Caco-2 (cell line): ENCODE results near the gene NCAPH2. TPM values are rescaled to one million over a fixed set of nuclear protein-coding genes. Genes with fewer than 3 reads are reported as not detected.

Source experiments
- BruUV-seq: library from RNA; stranded (reverse); fragments of 400-500 nt; replicated peaks from 2 replicates; lab custom pipeline; 2021; lab: Mats Ljungman, UMichigan
- CTCF ChIA-PET: fragments of 300-600 bp; sonication (Branson Sonifier 250); formaldehyde crosslinking; loops from one replicate; lab custom pipeline; 2022; ENCODE audit warnings: antibody characterized with exemption; lab: Charles Lee
- POLR2A ChIA-PET: fragments of 300-600 bp; sonication (Branson Sonifier 250); formaldehyde crosslinking; loops from one replicate; lab custom pipeline; 2022; ENCODE audit warnings: antibody characterized with exemption; lab: Charles Lee
- DNase-seq, 2 experiments: peaks; one replicate each; pipeline versions ENCODE4 v3.0.0 to v3.0.0-alpha.2; 2020 to 2022
- H3K27me3 ChIP-seq: replicated peaks from 2 replicates; pipeline ENCODE4 v1.6.0; 2011; ENCODE audit warnings: low read length; ENCODE audit not compliant: control insufficient read depth, insufficient read depth
- H3K36me3 ChIP-seq: 2 replicates; pipeline ENCODE4 v1.5.1; 2011; ENCODE audit warnings: low read length; ENCODE audit not compliant: control insufficient read depth, insufficient read depth
- H3K4me1 ChIP-seq: fragments of 250-450 bp; sonication (Bioruptor Pico); 2 replicates; pipeline ENCODE4 v1.5.1; 2020; ENCODE audit warnings: mild to moderate bottlenecking
- H3K4me3 ChIP-seq: 2 replicates; pipeline ENCODE4 v1.5.1; 2011; ENCODE audit warnings: low read depth, mild to moderate bottlenecking, control low read depth, low read length
- H3K9me3 ChIP-seq: fragments of 250-450 bp; sonication (Bioruptor Pico); 2 replicates; pipeline ENCODE4 v1.5.1; 2020; ENCODE audit warnings: mild to moderate bottlenecking, moderate library complexity
- H3K27ac Mint-ChIP-seq: one replicate; pipeline ENCODE4 v1.8.0; 2022; ENCODE audit warnings: mixed read lengths; ENCODE audit not compliant: unreplicated experiment
- H3K27me3 Mint-ChIP-seq: one replicate; pipeline ENCODE4 v1.8.0; 2022; ENCODE audit warnings: mixed read lengths; ENCODE audit not compliant: insufficient read depth, unreplicated experiment
- H3K36me3 Mint-ChIP-seq: one replicate; pipeline ENCODE4 v1.8.0; 2022; ENCODE audit warnings: mild to moderate bottlenecking, mixed read lengths; ENCODE audit not compliant: insufficient read depth, unreplicated experiment
- H3K4me1 Mint-ChIP-seq: one replicate; pipeline ENCODE4 v1.8.0; 2022; ENCODE audit warnings: low read depth, mixed read lengths; ENCODE audit not compliant: unreplicated experiment
- H3K4me3 Mint-ChIP-seq: one replicate; pipeline ENCODE4 v1.8.0; 2022; ENCODE audit warnings: mild to moderate bottlenecking, moderate library complexity, mixed read lengths; ENCODE audit not compliant: unreplicated experiment
- H3K9me3 Mint-ChIP-seq: one replicate; pipeline ENCODE4 v1.8.0; 2022; ENCODE audit warnings: mixed read lengths; ENCODE audit not compliant: unreplicated experiment
- CTCF ChIP-seq, 2 experiments: fragments of 200-600 bp in 1 of 2; IDR thresholded peaks; 1 replicate in 1 of 2; 2 replicates in 1 of 2; pipeline versions ENCODE4 v1.5.1 to v1.8.0; 2011 to 2022; ENCODE audit warnings: antibody characterized with exemption in 1 of 2, control low read depth in 1 of 2, inconsistent platforms in 1 of 2, low read depth in 1 of 2, low read length in 1 of 2, mild to moderate bottlenecking in 1 of 2, moderate library complexity in 1 of 2; ENCODE audit not compliant: insufficient read depth in 1 of 2, severe bottlenecking in 1 of 2, unreplicated experiment in 1 of 2
- intact Hi-C: fragments of 100-400 bp; cut with micrococcal nuclease; formaldehyde crosslinking; loops from one replicate; pipeline ENCODE4 v1.10.0; 2022; ENCODE audit not compliant: unreplicated experiment
- total RNA-seq: library from RNA; stranded (reverse); gene quantifications from 2 replicates; pipeline ENCODE4 v1.2.3, GENCODE V29; 2022

Gene NCAPH2
- total RNA-seq, 1 experiment from 2014 or later: 88.9 TPM

- H3K4me1 ChIP-seq: peaks cover 15% of the 10 kb centered on the region
- no peaks in the 10 kb centered on the region for H3K9me3 Mint-ChIP-seq
- no TSS peak for BruUV-seq
- no peak overlapping the region for H3K27ac Mint-ChIP-seq
- TF ChIP-seq CTCF (IDR thresholded peaks at IDR 0.05; ENCODE audit: insufficient read depth in 1 of 2, low read depth in 1 of 2, low read length in 1 of 2, severe bottlenecking in 1 of 2, unreplicated experiment in 1 of 2): no peak
- peaks cover 14% of the 10 kb centered on the region for H3K4me1 Mint-ChIP-seq
- ChIA-PET CTCF (no interaction called here), POLR2A (interaction anchor here (0.6 kb wide), 1 partner anchor 129 kb away, joined by 3 read pairs; no protein-coding TSS in a partner anchor)
- intact Hi-C loops: no loop called here
- H3K27me3 Mint-ChIP-seq: no peaks in the 10 kb centered on the region
- no peaks in the 10 kb centered on the region for H3K9me3 ChIP-seq
- peaks cover 22% of the 10 kb centered on the region for H3K36me3 Mint-ChIP-seq
- H3K36me3 ChIP-seq: no peaks in the 10 kb centered on the region
- H3K27me3 ChIP-seq: no peaks in the 10 kb centered on the region
- no peak overlapping the region for H3K4me3 ChIP-seq
- peak overlapping the region; percentile 24 for H3K4me3 Mint-ChIP-seq
- DNase-seq: no peak
Observed at GRCh38 chr22:50483106-50483505, 24.9 kb upstream of the NCAPH2 start.

GRCh38 chr22:50483556-50483955 lies 24.5 kb upstream of the NCAPH2 start:
- Mint-ChIP-seq H3K27me3 (no peaks in the 10 kb centered on the region), H3K27ac (no peak overlapping the region), H3K4me1 (peaks cover 14% of the 10 kb centered on the region), H3K36me3 (peaks cover 22% of the 10 kb centered on the region), H3K9me3 (no peaks in the 10 kb centered on the region), H3K4me3 (no peak overlapping the region)
- no peak for TF ChIP-seq CTCF (IDR thresholded peaks at IDR 0.05; ENCODE audit: insufficient read depth in 1 of 2, low read depth in 1 of 2, low read length in 1 of 2, severe bottlenecking in 1 of 2, unreplicated experiment in 1 of 2)
- H3K4me3 ChIP-seq: no peak overlapping the region
- intact Hi-C loops: no loop called here
- no peaks in the 10 kb centered on the region for H3K36me3 ChIP-seq
- H3K9me3 ChIP-seq: no peaks in the 10 kb centered on the region
- DNase-seq: no peak
- H3K27me3 ChIP-seq: no peaks in the 10 kb centered on the region
- ChIA-PET POLR2A (interaction anchor here (0.8 kb wide), 1 partner anchor 42 kb away, joined by 8 read pairs; the partner anchor contains the start of gene SCO2), CTCF (no interaction called here)
- BruUV-seq: no TSS peak
- peaks cover 15% of the 10 kb centered on the region for H3K4me1 ChIP-seq

GRCh38 chr22:50483977-50484853 lies 23.8 kb upstream of the NCAPH2 start:
- intact Hi-C loops: loop anchor here (2.0 kb wide), 1 partner anchor 15 kb away; no protein-coding TSS in a partner anchor
- Mint-ChIP-seq H3K27me3 (no peaks in the 10 kb centered on the region), H3K4me3 (no peak overlapping the region), H3K27ac (no peak overlapping the region), H3K9me3 (no peaks in the 10 kb centered on the region), H3K4me1 (peaks cover 14% of the 10 kb centered on the region), H3K36me3 (peaks cover 22% of the 10 kb centered on the region)
- no peaks in the 10 kb centered on the region for H3K9me3 ChIP-seq
- no peaks in the 10 kb centered on the region for H3K27me3 ChIP-seq
- peaks cover 15% of the 10 kb centered on the region for H3K4me1 ChIP-seq
- BruUV-seq: no TSS peak
- no peaks in the 10 kb centered on the region for H3K36me3 ChIP-seq
- no peak overlapping the region for H3K4me3 ChIP-seq
- DNase-seq: peak in 1 of 2 experiments; percentile 32
- POLR2A ChIA-PET: interaction anchor here (0.8 kb wide), 1 partner anchor 41 kb away, joined by 8 read pairs; the partner anchor contains the start of gene SCO2
- TF ChIP-seq CTCF (IDR thresholded peaks at IDR 0.05; ENCODE audit: insufficient read depth in 1 of 2, low read depth in 1 of 2, low read length in 1 of 2, severe bottlenecking in 1 of 2, unreplicated experiment in 1 of 2): no peak
- CTCF ChIA-PET: no interaction called here
